Measurements from ENCODE around the gene SEMA6C.
"Not testable (repeated sequence)": the region's sequence is repeated elsewhere in the genome, so short reads cannot be mapped to it uniquely, and the experiment has no call there.

SEMA6C gene, protein sequence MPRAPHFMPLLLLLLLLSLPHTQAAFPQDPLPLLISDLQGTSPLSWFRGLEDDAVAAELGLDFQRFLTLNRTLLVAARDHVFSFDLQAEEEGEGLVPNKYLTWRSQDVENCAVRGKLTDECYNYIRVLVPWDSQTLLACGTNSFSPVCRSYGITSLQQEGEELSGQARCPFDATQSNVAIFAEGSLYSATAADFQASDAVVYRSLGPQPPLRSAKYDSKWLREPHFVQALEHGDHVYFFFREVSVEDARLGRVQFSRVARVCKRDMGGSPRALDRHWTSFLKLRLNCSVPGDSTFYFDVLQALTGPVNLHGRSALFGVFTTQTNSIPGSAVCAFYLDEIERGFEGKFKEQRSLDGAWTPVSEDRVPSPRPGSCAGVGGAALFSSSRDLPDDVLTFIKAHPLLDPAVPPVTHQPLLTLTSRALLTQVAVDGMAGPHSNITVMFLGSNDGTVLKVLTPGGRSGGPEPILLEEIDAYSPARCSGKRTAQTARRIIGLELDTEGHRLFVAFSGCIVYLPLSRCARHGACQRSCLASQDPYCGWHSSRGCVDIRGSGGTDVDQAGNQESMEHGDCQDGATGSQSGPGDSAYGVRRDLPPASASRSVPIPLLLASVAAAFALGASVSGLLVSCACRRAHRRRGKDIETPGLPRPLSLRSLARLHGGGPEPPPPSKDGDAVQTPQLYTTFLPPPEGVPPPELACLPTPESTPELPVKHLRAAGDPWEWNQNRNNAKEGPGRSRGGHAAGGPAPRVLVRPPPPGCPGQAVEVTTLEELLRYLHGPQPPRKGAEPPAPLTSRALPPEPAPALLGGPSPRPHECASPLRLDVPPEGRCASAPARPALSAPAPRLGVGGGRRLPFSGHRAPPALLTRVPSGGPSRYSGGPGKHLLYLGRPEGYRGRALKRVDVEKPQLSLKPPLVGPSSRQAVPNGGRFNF

DNA sequence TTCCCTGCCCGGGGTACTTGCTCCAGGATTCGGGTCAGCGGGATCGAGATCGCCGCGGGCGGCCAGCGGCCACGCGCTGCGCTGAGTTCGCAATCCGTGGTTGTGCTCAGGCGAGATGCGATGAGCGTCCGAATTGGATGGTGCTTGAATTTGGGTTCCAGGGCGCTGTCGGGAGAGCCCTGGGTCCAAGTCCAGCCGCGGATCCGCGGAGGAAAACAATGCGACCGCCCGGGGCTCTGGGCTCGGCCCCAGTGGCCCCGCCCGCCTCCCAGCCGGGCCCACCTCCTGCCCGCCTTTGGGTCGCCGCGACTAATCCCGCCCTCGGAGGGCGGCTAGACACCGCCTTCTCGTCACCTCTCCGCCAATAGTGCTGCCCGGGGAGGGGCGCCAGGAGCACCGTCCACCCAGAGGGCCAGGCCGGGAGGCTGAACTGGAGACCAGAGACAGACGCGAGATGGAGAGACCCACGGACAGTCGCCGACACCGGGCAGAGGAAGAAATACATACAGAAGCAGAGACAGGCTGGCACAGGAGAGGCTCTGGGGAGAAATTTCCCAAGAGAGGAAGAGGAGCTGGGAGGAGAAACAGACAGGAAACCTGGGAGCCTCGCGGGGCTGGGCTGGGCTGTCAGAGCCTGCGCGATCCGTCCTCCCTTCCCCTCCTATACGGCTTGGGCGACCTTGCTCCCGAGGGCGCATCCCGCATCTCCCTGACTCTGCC, at the start of gene SEMA6C:
Gene SEMA6C (minus strand): TSS at position 220 of the 720 bp plus-strand sequence. CDS start 4,010 bp downstream, outside the sequence.
- DNase-seq = peak; percentile 83 to 86

DNA sequence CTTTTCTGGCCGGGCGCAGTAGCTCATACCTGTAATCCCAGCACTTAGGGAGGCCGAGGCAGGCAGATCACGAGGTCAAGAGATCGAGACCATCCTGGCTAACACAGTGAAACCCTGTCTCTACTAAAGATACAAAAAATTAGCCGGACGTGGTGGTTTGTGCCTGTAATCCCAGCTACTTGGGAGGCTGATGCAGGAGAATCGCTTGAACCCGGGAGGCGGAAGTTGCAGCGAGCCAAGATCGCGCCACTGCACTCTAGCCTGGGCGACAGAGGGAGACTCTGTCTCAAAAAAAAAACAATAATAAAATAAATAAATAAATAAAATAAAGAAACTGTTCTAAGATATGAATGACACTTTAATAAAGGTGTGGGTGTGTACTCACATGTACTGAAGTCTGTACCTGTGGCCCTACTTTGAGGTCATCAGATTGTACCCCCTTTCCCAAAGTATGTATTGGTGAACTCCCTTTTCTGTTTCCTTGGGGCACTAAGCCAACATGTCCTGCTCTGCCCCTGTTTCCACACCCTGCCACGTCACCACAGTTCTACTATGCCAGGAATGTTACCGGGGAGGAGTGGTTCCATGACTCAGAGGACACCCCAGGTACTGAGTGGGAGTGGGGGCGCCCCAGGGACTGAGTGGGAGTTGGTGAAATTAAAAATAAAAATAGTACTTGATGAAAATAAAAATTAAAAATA, 48.6 kb upstream of the SEMA6C start:
- peak in 1 of 2 experiments; percentile 24 for DNase-seq

DNA sequence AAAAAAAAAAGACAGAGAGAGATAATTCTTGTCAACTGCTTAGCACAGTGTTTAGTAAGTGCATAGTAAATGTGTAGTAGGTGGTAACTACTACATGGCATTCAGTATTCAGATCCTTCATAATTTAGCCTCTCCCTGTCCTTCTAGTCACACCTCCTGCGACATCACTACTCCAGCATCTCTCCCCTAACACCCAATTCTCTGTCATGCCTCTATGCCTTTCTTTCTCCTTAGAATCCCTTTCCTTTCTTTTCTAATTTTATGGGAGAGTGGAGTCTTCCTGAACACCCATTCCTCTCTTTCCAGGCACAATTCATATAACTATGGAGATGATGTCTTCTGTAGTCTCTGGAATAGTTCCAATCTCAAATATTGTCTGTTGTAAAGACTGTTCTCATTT, 47.4 kb upstream of the SEMA6C start:
- DNase-seq = no peak

DNA sequence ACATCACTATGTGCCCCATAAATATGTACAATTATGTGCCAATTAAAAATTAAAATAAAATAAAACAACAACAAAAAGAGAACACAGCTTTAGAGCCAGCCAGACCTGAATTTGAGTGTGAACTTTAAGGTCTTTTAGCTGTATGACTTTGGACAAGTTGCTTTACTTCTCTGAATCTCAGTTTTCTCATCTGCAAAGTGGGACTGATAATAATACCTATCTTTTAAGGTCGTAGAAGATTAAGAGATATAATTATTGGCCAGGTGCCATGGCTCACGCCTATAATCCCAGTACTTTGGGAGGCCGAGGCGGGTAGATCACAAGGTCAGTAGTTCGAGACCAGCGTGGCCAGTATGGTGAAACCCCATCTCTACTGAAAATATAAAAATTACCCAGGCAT, 46.9 kb upstream of the SEMA6C start:
- DNase-seq = no peak

DNA sequence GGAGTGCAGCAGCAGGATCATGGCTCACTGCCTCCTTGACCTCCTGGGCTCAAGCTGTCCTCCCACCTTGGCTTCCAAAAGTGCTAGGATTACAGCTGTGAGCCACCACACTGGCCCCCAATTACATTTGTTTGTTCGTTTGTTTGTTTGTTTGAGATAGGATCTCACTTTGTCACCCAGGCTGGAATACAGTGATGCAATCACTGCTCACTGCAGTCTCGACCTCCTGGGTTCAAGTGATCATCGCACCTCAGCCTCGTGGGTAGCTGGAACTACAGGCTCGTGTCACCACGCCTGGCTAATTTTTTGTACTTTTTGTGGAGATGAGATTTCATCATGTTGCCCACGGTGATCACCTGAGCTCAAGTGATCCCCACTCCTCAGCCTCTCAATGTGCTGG, 45.6 kb upstream of the SEMA6C start:
- no peak for DNase-seq

DNA sequence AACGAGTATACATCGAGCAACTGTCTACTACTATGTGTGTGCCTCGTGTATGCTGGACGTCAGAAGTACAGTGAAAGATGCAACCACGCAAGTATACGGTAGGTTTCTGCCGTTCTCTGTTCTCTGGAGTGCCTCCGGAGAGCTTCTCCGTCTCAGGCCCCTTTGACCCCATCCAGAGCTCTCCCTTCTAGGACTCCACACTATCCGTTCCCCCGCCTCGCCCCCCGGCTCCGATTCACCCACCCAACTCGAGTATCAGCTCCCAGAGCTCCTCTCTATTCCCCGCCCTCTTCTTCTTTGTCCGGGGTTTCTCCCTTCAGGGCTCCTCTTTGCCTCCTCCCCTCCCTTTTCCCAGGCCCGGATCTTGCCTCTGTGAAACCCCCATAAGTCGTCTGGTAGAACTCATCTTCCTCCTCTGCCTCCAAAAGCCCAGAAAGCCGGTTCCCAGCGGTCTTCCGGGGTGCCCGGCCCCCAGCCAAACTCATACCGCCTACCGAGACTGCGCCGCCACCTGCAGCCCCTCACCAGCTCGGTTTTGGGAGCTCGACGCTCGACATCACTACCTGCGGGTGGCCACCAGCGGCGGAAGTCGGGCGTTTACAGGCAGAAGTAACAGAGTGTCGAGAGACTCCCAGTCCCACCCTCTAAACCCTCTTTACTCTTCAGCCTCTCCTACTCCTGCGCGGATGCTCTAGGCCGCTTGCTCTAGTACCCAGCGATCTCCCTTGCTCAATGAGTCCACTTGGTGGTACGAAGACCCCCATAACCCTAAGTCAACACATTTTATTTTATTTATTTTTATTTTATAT, 43.4 kb upstream of the SEMA6C start, which contains the start of gene VPS72:
Gene VPS72 (minus strand): TSS at position 561 of the 809 bp plus-strand sequence. CDS start 76 bp downstream, at position 485.
- DNase-seq = peak; percentile 77 to 84

DNA sequence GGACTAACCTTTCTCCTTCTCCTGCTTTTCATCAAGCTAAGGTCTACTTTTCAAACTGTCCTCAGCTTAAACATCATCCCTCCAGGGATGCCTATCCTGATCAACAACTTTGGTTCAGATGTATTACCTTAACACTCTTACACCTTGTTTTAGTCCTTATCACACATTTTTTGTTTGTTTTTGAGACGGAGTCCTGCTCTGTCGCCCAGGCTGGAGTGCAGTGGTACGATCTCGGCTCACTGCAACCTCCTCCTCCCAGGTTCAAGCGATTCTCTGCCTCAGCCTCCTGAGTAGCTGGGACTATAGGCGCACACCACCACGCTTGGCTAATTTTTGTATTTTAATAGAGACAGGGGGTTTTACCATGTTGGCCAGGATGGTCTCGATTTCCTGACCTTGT, 42.2 kb upstream of the SEMA6C start:
- not testable (repeated sequence) for DNase-seq

DNA sequence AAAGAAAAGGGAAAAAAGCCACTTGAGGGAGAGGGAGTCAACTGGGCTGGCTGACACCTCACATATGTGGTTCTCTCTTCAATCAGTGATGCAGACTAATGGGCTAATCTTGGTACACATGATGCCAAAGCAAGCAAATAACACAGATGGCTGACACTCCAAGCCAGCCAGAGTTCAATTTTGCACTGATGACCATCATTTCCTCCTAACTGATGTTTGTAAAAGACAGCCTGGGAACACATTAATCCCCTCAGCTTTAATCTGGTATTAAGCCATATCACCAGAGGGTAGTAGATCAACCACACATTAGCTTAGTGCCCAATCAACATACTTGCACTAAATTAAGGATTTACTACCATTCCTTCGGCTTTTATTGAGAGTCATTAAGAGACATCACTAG, 40.8 kb upstream of the SEMA6C start:
- DNase-seq = no peak

DNA sequence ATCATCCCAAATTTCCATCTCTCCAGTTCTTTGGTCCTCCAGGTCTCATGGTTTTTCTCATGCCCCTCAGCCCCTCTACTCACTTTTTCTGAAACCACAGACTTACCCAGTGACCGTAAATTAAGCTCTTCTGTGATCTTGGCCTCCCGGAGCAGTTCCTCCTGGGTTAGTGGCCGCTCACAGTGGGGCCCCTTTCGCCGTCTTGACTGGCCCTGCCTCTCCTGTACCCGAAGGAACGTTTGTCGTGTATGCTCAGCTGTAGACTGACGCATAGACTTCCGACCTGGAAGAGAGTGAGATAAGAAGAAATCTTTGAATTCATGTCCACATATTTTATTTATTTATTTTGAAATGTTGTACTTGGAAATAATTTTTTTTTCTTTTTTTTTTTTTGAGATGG, 37.8 kb upstream of the SEMA6C start:
- no peak for DNase-seq

DNA sequence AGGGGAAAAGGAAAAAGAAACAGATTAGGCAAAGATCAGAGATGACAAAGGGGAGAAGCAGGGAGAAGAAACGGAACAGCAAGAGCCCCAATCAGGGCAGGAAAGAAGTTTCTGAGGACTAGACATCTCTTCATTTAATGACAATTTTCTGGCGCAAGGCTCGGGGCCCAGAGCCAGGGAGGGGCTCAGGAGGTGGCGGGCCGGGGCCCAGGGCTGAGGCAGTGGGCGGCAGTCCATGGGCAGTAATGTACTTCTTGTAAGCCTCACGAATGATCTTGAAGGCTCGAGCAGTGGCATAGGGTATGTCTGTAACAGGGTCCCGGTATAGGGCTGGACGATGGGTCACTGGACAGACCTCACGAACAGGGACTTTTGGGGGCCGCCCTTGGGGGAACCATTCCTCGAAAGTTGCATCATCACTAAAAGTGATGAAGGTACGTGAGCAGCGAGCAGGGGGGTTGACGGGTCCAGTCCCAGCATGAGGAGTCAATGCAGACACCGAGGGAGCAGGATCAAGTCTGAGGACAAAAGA, 30.1 kb upstream of the SEMA6C start:
- no peak for DNase-seq

DNA sequence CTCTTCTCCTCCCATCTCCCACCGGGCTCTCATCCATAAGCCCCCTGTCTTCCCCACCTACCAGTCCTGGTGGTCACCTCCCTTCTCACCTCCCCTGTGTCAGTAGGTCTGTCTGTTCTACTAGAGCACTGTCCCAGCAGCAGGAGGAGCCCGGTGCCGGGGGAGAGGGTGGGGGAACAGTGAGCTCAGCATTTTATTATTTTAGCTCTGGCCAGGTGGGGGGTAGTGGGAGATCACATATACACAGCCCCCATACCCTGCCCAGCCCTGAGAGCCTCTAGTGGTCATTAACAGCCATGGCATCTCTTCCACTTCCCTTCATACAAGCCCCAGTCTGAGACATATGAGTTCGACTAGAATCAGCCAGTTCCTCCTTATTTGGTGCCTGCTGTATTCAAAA, 29.4 kb upstream of the SEMA6C start, which contains the start of gene TMOD4:
Gene TMOD4 (minus strand): TSS at position 119 of the 400 bp plus-strand sequence. CDS start 1,106 bp downstream, outside the sequence.
- no peak for DNase-seq

DNA sequence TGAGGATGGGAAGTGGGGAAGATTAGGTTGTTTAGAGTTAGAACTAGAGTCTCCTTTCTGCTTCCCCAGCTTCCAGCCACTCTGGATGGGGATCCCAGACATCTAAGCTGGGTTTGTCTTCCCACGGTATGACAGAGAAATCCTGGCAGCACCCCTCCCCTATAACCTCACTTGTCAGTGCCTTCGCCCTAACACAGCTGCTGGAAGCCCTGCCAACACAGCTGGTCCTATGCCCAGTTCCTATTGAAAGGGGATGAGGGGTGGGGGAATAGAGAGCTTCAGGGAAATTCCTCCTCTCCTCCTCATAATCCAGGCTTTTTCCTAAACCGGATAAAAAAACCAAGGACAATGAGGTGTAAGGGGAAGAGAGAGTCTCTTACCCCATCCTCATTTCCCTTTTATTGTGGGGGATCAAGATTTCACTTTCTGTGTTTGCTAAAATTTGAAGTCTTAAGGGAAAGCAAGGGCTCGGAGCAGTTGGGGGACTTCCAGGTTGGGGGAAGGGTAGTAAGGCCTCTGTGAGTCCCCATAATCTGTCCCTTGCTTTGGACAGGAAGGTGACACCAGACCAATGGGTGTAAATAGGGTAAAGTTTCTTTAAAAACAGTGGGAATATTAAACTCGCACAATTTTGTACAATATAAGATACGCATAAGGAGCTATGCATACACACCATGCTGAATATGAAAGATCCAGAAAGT, 28.8 kb upstream of the SEMA6C start:
- no peak for DNase-seq

DNA sequence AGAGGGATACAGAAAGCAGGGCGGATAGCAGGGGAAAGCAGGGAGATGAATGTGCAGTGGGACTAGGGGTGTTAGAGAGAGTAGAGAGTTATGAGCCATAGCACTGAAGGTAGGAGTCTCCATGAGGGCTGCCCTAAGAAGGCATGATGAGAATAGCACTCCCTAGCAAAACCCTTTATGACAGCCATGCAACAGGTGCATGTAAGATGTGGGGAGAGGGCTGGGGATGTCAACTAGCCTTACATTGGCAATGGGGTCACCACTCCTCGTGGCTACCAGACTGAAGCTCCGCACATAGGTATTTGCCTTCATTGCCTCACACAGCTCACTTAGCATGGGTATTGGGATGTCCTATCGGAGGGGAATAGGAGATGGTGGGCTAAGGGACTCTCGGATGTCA, 24.8 kb upstream of the SEMA6C start:
- no peak for DNase-seq

DNA sequence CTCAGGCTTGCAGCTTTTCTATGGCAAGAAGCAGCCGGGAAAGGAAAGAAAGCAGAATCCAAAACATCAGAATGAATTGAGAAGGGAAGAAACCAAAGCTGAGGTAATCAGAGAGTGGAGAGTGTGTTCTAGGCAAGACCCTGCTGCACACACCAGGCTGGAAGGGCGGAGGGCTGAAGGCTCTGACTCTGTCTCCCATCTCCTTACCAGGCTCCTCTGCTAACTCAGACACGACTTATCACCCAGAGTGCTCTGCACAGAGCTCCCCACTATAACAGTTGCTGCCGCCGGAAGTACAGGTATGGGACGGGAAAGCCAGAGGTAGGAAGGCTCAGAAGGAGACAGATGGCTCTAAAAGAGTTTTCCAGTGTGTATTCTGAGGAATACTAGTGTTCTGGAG, 20.7 kb upstream of the SEMA6C start:
- no peak for DNase-seq

DNA sequence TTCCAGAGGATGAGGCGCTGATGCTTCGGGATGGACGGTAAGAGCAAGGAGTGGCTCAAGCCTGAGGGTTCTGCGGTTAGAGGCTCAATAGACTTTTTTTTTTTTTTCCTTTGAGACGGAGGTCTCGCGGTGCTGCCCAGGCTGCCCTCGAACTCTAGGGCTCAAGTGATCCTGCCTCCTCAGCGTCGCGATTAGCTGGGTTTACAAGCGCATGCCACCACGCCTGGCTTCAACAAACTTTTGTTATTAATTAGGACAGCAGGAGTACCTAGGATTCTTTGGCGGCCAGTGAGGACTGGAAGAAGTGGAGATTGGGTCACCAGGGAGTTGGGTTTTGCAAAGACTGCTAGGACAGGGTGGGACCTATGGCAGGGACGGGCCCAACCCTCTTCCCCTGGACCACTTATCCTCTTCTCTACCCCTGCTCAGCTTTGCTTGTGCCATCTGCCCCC, 20.1 kb upstream of the SEMA6C start:
- DNase-seq = no peak

DNA sequence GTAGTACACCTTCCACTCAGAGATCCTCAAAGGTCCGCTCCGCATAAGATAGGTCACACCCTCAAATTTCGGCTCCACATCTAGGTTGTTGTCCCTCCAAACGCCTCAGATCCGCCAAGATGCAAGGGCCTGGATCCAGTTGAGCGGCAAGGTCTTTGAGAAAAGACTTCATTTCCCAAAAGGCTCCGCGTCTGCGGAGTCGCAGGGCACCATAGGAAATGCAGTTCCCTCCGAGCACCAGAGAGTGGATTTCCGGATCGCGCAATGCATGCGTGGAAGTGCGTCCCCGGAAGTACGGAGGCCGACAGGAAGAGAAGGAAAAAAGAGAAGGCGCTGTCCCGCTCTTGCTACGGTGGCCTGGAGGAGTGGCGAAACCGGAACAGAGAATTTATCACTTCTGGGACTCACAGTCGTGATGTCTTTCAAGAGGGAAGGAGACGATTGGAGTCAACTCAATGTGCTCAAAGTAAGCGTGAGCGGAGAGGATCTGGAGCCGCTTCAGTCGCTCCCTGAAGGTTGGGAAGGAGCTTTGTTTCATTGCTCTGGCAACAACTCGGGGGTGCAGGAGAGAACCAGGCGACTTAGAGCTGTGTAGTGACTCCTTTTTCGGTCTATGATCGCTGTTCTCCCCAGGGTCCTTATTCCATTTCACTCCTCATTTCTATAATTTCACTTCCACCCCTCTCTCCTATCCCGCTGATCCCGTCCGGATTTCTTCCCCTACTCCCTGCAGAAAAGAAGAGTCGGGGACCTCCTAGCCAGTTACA, 19.5 kb upstream of the SEMA6C start, which contains the start of the genes LYSMD1 and SCNM1:
Gene LYSMD1 (minus strand): TSS at position 165 of the 767 bp plus-strand sequence. CDS start 644 bp downstream, outside the sequence.
Gene SCNM1 (plus strand): TSS at position 407 of the 767 bp plus-strand sequence. CDS start 9 bp downstream, at position 416.
- peak; percentile 88 to 95 for DNase-seq

DNA sequence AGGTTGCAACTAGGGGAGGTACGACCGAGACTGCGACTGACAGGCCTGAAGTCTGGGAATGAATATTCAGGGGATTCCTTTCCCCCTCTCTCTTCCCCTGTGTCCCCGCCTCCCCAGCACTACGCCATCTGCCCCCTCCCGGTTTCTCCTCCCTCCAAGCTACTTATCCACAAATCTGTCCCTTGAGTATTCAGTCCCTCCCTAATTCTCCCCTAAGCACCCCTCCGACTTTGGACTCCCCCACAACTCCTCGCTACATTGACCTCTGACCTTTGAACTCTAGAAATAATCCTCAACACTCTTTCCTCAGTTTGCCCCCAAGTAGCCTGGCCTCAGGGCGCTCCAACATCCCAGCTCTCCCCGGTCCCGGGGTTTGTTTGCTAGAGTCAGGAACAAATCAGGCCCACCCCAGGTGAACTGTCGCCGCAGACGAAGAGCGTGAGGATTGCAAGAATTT, 18.9 kb upstream of the SEMA6C start:
- DNase-seq = no peak

DNA sequence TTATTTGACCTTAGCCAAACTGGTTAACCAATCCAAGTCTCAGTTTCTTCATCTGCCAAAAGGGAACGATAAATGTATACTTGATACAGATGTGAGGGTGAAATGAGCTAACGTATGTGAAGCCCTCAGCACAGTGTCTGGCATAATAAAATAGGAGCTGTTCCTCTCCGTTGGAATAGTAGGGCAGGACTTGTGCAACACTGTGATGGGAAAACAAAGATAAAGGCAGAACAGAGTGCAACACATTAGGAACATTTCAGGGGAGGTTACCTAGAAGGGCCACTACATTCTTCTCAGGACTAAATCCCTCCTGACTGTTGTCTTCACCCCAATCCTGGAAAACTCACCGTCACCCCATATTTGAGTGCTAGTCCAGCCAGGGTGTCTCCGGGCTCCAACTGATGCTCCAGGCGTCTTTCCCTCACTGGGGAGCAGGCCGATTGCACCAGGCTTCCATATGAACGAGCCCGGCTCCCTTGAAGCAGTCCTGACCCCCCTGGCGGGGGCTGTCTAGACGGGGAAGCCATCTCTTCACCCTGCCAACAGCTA, 18.4 kb upstream of the SEMA6C start:
- DNase-seq = no peak

DNA sequence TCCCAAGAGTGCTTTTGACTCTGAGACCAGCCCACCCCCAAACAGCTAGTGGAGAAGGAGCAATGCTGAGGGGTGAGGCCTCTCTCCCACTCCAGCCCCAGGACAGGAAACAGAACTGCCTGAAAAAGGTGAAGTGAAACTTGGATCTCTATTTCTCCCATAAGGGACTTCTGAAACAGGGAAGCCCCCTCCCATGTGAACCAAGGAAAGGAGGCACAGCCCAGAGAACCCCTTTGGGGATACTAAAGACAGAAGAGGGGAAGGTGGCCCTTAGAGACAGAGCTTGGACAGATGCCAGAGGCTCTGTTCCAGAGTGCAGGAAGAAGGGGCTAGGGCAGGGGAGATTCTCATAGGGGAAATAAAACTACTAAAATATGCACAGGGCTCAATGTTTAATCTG, 12.9 kb upstream of the SEMA6C start:
- no peak for DNase-seq

Measured in stimulated activated CD4-positive, alpha-beta T cell treated with anti-CD3 and anti-CD28 coated beads, Interleukin-4, amount 100 ng/mL, for 4 hours (primary cell).